Activated gamma-delta T cell treated with Interleukin-2 at 50 U/mL for 16 hours (primary cell): ENCODE data around the gene CIB1.
"Not testable (repeated sequence)": the region's sequence is repeated elsewhere in the genome, so short reads cannot be mapped to it uniquely, and the experiment has no call there.

Experiments used
- DNase-seq: peaks from one replicate; pipeline ENCODE4 v3.0.0-alpha.2; 2020

Gene CIB1

DNA sequence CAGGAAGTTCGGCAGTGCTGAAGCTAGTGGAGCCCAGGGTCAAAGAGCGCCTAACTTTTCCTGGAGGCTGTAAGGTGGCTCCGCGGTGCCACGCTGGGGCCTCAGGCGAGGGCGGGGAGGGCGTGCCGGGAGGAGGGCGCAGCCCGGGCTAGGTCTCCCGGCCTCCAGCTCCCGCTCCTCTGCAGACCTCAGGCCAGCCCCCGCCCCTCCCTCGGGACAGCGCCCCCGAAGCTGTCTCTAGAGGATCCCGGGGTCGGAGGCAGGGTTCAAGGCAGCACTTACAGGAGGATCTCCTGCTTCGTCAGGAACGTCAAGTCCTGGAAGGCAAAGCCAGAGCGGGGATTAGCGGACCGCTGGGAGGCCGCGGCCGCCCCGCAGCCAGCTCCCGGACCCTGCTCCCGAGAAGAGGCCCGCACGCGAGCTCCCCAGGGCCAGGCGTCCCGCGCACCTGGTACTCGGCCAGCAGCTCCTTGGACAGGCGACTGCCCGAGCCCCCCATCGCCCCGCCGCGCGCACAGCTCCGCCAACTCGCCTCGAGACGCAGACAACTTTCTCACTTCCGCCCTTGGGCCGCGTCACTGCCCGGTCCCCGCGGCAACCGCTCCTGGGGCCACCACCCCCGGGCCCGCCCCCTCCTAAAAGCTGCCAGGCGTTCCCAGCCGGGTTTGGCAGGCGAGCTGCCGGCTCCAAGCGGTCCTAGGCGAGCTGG lies at the start of gene CIB1:
TSS of gene CIB1 (minus strand) at position 555 of the 709 bp plus-strand sequence. CDS start at position 499, 56 bp downstream.
- peak; percentile 97 for DNase-seq

DNA sequence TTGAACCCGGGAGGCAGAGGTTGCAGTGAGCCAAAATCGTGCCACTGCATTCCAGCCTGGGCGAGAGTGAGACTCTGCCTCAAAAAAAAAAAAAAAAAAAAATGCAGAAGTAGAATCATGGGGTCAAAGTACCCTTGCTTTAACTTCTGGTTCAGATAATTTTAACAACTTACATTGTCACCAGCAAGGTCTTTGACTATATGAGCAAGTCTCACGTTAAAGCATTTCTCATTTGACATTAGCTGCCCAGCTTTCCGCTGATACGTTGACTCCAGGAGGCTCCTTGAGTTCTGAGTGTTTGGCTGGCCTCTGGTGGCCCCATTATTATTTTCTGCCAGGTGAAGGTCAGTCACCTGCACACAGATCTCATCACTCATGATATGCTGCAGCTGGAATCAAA lies 47.9 kb upstream of the CIB1 start:
- DNase-seq: not testable (repeated sequence)

DNA sequence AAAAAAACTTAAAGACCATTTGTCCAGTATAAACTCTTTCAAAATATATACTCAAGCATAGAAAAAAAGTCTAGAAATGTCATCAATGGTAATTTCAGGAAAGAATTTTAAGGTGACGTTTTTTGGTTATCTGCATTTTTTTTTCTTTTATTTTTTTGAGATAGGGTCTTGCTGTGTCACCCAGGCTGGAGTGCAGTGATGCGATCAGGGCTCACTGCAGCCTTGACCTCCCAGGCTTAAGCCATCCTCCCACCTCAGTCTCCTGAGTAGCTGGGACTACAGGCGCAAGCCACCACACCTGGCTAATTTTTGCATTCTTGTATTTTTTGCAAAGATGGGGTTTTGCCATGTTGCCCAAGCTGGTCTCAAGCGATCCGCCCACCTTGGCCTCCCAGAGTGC lies 47.0 kb upstream of the CIB1 start:
- DNase-seq: not testable (repeated sequence)

DNA sequence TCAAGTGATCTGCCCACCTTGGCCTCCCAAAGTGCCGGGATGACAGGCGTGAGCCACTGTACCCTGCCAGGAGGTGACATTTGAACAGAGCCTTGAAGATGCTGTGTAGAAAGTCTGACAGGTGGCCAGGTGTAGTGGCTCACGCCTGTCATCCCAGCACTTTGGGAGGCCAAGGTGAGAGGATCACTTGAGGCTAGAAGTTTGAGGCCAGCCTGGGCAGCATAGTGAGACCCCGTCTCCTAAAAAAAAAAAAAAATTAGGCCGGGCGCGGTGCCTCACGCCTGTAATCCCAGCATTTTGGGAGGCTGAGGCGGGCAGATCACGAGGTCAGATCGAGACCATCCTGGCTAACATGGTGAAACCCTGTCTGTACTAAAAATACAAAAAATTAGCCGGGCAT lies 44.7 kb upstream of the CIB1 start:
- DNase-seq: not testable (repeated sequence)

DNA sequence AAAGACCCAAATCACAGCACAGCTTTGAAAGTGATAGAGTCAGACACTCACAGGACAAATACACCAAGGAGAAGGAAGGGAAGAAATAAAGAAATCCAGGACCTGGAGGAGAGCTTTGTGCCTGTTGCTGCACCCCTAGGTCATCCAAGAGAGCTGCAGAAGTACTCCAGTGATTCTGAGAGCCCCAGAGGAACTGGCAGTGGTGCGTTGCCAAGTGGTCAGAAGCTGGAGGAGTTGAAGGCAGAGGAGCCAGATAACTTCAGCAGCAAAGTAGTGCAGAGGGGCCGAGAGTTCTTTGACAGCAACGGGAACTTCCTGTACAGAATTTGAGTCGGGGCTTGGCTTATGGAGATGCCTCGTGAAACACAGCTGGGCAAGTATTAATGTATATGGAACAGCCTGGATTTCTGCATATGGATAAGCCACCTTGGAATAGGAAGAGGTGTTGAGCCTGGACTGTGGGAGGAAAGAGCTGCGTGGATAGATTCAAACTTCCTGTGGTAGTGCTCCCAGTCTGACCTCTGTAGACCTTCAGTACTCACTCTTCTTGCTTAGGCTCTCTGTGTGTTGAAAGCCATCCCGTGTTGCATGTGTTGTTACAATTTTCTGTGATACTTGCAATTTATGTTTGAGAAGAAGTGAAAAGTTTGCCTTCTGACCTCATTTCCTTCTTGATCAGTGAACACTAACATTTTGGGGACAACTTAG lies 37.9 kb upstream of the CIB1 start:
- no peak for DNase-seq

DNA sequence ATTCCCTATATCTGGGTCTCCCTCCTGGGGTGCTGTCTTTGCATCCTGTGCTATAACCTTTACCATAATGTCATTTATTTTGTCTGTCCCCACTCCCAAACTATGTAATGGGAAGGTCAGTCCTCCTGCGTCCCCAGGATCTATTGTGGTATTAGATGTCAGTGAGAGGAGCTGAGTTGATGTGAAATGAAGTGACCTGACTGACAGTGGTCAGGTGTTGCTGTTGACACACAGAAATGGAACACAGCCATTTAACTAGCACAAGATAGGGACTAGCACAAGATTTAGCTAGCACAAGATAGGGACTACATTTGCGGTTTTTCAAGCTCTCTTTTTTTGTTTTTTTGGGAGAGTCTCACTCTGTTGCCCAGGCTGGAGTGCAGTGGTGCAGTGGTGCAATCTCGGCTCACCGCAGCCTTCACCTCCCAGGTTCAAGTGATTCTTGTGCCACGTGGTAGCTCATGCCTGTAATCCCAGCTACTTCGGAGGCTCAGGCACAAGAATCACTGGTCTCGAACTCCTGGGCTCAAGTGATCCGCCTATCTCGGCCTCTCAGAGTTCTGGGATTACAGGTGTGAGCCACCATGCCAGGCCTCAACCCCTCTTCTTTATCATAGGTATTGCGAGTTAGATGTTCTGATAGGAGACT lies 36.9 kb upstream of the CIB1 start:
- DNase-seq: no peak

DNA sequence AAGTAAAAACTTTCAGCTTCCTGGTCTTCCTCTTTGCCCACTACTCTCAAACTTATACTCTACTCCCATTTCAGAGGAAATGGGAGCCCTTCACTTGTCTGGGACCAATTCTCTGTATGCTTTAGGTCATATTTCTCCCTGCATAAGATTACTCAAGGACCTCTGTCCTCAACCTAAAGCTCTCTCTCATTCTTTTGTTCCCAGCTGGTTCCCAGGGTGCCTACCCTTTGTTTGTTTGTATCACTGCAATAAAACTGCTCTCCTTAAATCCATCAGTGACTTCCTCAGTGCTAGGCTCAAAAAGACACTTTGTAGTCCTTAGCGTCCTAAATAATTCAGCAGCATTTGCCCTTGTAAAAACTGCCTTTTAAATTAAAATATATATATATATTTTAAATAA lies 34.7 kb upstream of the CIB1 start:
- DNase-seq: no peak

DNA sequence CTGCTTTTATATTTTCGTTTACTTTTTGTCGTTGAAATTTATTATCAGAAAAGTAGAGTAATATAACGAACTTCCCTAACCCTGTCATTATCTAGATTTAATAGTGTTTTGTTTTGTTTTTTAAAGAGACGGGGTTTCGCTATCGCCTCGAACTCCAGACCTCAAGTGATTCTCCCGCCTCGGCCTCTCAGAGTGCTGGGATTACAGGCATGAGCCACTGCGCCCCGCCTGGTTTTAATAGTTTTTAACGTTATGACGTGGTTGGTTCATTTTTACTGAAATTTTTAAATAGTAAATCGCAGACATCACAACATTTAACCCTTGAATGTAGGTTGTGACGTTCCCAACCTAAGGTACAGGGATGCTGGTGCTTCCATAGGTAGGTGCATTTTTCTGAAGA lies 32.7 kb upstream of the CIB1 start:
- DNase-seq: no peak

DNA sequence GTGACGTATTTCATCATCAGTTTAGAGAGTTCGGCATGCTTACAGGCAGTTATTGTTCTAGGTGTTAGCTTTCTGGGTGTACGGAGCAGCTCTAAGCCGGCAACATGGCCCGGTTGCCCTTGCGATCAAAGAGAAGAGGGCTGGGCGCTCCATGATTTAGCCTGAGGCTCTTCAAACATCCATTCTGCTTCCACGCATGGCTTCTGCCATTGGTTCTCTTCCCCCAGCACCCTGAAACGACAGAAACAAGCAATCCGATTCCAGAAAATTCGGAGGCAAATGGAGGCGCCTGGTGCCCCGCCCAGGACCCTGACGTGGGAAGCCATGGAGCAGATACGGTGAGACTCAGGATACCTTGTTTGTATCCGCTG lies 32.3 kb upstream of the CIB1 start:
- DNase-seq: peak; percentile 17

DNA sequence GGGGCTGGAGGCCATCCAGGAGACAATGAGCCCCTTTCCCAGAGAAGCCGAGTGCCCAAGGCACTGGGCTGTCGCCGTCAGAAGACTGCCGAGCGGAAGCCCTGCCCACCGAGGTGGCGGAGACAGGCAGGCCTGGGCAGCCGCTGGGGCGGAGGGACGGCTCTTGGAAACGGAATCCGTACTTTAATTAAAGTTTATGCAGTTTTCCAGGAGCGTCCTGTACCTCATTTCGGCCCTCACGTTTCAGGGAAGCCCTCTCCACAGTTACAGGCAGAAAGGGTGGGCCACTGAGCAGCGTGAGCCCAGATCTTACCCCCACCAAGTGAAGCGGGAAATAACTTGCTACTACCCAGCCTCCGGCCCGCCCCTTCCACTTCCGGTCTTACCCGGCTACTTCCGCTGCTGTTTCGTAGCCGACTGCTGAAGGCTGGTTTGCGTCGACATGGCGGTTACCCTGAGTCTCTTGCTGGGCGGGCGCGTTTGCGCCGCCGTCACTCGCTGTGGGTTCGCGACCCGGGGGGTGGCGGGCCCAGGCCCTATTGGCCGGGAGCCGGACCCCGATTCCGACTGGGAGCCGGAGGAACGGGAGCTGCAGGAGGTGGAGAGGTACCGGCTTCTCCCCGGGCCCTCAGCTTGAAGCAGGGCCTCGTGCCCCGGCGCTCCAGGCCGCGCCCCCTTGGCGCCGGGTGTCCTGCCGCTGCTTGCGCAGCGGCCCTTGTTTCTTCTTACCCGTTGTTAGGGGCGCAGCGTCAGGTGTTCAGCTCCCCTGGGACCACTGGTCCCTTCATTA lies 31.7 kb upstream of the CIB1 start, which contains the start of gene NGRN:
TSS of gene NGRN (plus strand) at position 402 of the 790 bp plus-strand sequence. CDS start at position 443, 41 bp downstream.
- DNase-seq: peak; percentile 91

DNA sequence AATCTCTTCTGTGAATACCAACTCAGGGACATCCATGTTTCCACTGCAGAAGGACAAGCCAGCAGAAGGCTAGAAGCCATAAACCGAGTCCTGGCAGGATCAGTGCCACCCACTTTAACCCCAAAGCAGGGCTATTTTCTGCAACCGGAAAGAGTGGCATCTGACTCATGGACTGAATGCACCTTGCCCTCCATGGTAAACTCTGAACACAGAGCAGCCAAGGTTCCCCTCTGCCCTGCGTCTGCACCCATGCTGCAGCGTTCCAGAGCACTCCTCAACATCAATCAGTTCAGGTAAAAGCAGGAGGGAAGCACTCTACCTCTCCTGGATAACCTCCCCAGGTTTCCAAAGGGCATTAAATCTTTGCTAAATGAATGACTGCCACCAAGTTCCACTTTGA lies 30.9 kb upstream of the CIB1 start:
- DNase-seq: peak; percentile 11

DNA sequence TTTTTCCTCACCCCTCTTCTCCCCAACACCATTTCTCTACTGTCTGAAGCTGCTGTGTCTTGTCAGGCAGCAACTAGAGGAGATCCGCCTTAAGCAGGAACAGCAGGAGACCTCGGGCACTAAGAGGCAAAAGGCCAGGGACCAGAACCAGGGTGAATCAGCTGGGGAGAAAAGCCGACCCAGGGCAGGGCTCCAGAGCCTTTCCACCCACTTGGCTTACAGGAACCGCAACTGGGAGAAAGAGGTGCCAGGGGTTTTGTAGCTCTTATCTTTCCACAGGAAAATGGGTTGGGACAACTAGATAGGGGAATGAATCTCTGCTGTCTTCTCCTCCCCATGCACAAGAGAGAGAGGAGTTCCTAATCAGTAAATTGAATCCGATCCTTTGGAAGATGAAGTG lies 28.7 kb upstream of the CIB1 start:
- DNase-seq: no peak

DNA sequence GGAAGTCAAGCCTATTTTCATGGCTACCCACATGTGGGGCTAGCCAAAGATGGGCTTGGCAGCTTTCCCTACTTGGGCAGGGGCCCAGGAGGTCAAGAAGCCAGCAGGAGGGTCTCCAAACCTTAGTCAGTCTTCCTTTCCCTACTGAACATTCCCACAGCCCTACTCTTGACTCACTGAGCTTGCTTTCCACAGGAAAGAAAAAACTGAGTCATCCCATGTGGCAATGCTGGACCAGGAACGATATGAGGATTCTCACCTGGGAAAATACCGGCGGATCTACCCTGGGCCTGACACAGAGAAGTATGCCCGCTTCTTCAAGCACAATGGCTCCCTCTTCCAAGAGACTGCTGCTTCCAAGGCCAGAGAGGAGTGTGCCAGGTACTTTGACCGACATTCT lies 28.1 kb upstream of the CIB1 start:
- DNase-seq: no peak

DNA sequence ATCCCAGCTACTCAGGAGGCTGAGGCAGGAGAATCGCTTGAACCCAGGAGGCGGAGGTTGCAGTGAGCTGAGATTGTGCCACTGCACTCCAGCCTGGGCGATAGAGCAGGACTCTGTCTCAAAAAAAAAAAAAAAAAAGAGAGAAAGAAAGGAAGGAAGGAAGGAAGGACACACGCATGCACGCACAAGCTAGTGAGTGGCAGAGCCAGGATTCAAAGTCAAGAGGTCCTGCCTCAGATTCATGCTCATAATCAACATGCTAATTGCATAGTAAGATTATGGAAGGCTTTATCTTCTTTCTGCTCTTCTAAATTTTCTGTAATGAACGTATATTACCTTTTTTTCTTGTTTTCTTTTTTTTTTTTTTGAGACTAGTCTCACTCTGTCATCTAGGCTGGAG lies 27.0 kb upstream of the CIB1 start:
- not testable (repeated sequence) for DNase-seq

DNA sequence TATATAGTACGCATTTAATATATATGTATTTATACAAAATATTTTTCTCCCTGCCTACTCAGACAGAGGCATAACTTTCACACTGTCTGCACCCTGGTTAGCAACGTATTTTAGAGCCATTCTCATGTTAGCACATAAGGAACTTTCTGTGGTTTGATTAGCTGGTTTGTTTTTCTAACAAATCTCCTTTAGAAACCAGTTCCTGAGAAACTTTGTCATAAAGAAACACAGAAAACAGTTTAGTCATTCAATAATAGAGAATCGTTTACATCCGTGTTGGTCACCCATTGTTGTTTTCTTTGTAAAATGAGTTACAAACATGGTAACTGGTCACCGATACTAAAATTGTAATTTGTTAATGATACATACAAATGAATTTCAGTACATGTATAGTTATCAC lies 25.8 kb upstream of the CIB1 start:
- no peak for DNase-seq

DNA sequence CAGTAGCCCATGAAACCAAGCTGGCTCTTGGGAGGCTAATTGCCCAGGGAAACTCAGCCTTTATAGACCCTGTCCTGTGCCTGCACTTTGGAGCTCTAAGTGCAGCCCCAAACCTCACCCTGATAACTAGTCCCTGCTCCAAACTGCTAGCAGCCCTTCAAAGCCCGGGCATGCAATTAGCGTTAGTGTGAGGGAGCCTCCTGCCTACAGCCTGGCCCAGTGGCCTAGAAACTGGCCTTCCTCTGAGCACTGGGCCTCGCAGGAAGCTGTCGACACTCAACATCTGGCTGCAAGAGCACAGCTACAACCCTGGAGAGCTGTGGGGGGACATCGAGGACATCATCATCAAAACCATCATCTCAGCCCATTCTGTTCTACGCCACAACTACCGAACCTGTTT lies 24.0 kb upstream of the CIB1 start:
- DNase-seq: no peak

DNA sequence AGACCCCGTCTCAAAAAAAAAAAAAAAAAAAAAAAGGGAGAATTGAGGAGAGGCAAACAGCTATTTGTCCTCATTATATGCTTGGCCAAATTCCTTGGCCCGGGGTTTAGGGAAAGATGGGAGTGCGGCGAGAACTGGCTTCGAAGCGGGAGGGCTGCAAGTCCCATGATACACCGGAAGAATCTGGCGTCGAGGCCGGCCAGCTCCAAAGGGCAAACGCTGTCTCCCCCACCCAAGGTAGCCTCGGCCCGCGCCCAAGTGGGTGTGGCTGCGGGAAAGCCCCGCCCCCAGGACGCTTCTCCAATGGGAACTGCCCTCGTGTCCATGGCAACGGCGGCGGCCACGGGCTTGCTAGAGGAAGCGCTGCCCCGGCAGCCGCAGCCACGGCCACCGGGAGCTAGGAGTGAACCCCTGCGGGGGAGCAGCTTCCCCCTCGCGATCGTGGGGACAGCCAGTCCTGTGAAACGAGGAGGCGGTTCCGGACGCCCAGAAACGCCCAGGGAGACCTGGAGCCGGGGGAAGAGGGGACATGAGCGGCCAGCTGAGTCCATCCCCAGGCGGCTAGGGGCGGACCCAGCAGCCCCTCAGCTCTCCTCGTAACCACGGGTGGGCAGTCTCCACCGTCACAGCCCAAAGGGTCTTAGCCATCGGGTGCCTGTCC lies 15.6 kb upstream of the CIB1 start, which contains the start of gene TTLL13:
TSS of gene TTLL13 (plus strand) at position 354 of the 661 bp plus-strand sequence. CDS start 1,075 bp downstream, outside the sequence.
- DNase-seq: peak; percentile 54

DNA sequence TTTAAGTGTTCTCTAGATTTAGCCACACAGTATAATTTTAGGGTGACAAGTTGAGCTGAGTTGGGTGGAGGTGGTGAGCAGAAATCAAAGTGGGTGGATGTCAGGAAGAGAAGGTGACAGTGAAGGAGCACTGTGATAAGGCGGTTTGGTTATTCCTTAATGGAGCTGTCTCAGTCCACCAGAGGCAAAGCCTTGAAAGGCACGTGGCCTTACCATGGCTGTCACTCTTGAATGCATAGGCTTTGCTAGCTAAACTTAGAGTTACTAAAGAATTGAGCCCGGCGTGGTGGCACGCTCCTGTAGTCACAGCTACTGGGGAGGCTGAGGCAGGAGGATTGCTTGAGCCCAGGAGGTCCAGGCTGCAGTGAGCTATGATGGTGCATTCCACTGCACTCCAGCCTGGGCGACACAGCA lies 15.1 kb upstream of the CIB1 start:
- DNase-seq: no peak

DNA sequence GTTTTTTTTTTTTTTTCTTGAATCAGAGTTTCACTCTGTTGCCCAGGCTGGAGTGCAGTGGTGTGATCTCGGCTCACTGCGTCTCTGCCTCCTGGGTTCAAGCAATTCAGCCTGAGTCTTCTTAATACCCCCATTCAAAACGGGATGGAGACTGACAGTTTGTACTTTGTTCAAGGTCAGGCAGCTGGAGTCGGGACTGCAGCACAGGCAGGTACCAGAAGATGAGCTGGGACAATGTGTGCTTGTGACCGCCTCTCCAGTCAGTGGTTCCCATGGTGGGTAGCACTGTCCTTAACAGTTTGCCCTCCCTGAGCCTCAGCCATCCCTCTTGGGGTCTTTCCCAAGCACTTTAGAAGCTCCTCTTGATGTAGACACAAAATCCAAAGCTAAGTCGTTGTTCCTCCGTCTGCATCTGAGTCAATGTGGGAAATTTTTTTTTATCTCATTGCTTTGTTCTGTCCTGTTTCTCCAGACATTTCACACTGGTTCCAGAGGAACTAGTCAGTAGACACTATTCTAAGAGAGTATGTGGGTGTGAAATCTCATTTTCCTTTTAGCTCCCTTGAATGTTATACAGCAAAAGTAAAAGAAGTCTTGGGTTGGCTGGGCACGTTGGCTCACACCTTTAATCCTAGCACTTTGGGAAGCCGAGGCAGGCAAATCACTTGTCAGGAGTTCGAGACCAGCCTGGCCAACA lies 10.3 kb upstream of the CIB1 start:
- DNase-seq: no peak

DNA sequence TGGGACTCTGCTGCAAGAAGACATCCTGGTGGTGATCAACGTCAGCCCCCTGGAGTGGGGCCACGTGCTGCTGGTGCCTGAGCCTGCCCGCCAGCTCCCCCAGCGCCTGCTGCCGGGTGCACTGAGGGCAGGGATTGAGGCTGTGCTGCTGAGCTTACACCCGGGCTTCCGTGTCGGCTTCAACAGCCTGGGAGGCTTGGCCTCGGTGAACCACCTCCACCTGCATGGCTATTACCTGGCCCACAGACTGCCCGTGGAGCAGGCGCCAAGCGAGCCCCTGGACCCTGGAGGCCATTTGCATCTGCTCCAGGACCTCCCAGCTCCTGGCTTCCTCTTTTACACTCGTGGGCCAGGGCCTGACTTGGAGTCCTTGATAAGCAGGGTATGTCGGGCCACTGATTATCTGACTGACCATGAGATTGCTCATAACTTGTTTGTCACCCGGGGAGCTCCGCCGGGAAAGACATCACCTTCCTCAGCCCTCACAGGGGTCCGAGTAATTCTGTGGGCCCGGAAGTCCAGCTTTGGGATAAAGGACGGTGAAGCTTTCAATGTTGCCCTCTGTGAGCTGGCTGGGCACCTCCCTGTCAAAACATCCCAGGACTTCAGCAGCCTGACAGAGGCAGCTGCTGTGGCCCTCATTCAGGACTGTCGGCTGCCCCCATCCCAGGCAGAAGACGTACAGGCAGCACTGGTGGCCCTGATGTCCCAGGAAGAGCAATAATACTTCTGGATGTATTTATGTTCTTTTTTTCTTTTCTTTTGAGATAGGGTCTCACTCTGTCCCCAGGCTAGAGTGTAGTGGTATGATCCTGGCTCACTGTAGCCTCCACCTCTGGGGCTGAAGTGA lies 7.8 kb upstream of the CIB1 start:
- DNase-seq: no peak

DNA sequence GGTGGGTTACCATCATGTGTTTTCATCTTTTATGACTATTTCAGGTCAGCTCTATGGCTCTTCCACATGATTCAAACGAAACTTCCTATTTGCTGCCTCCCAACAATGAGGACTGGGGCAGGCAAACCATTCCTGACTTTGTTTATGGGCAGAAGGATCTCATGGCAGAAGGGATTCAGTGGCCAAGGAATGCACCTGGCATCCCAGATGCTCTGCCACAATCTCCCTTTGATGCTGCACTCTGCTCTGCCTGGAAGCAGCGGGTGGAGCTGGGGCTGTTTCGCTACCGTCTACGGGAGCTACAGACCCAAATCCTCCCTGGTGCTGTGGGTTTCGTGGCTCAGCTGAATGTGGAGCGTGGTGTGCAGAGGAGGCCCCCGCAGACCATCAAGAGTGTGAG lies 7.1 kb upstream of the CIB1 start:
- no peak for DNase-seq
